ENCODE data around the gene NPAS3. TPM values are rescaled to one million over a fixed set of nuclear protein-coding genes. Genes with fewer than 3 reads are reported as not detected.

NPAS3 gene
- total RNA-seq, 6 donors from 2014 or later, result 0.30 to 0.77 (median 0.59) TPM; not detected in 2

- H3K4me3 ChIP-seq, result no peak overlapping the region
- H3K4me1 ChIP-seq, result no peaks in the 10 kb centered on the region
- no peaks in the 10 kb centered on the region for H3K27me3 ChIP-seq
- no peak overlapping the region for H3K27ac ChIP-seq
- ATAC-seq (ENCODE audit: low FRiP score in 2 of 2) (no peak), DNase-seq (no peak)
- no peaks in the 10 kb centered on the region for H3K9me3 ChIP-seq
- WGBS, 2 donors, result 40 to 46% methylated on average over 2 of the region's 2 CpGs
- H3K36me3 ChIP-seq, result no peaks in the 10 kb centered on the region
- TF ChIP-seq POLR2A (IDR thresholded peaks at IDR 0.05) (no peak), CTCF (IDR thresholded peaks at IDR 0.05) (no peak), POLR2AphosphoS5 (IDR thresholded peaks at IDR 0.05) (no peak), EP300 (IDR thresholded peaks at IDR 0.05) (no peak)
Observed at GRCh38 chr14:32947792-32948191, 9.1 kb downstream of the NPAS3 start.

- TF ChIP-seq POLR2A (IDR thresholded peaks at IDR 0.05), result no peak
- TF ChIP-seq EP300 (IDR thresholded peaks at IDR 0.05), result no peak
- TF ChIP-seq POLR2AphosphoS5 (IDR thresholded peaks at IDR 0.05), result no peak
- TF ChIP-seq CTCF (IDR thresholded peaks at IDR 0.05), result no peak
- no peak overlapping the region for H3K4me3 ChIP-seq
- no peaks in the 10 kb centered on the region for H3K9me3 ChIP-seq
- no peak for DNase-seq
- no peaks in the 10 kb centered on the region for H3K36me3 ChIP-seq
- 66 to 67% methylated on average over 2 of the region's 2 CpGs for WGBS, 2 donors
- no peaks in the 10 kb centered on the region for H3K4me1 ChIP-seq
- no peak overlapping the region for H3K27ac ChIP-seq
- no peaks in the 10 kb centered on the region for H3K27me3 ChIP-seq
- no peak for ATAC-seq (ENCODE audit: low FRiP score in 2 of 2)
Observed at GRCh38 chr14:32950584-32950983, 11.9 kb downstream of the NPAS3 start.

GRCh38 chr14:32967421-32967820 lies 28.7 kb downstream of the NPAS3 start:
- 80 to 82% methylated on average over 3 of the region's 3 CpGs for WGBS, 2 donors
- H3K36me3 ChIP-seq, result no peaks in the 10 kb centered on the region
- no peak for DNase-seq
- no peak for ATAC-seq (ENCODE audit: low FRiP score in 2 of 2)
- H3K27ac ChIP-seq, result no peak overlapping the region
- no peaks in the 10 kb centered on the region for H3K27me3 ChIP-seq
- no peak overlapping the region for H3K4me3 ChIP-seq
- H3K9me3 ChIP-seq, result no peaks in the 10 kb centered on the region
- TF ChIP-seq POLR2A (IDR thresholded peaks at IDR 0.05), result no peak
- H3K4me1 ChIP-seq, result no peaks in the 10 kb centered on the region

GRCh38 chr14:32968972-32969544 lies 30.4 kb downstream of the NPAS3 start:
- no peak overlapping the region for H3K4me3 ChIP-seq
- DNase-seq (no peak), ATAC-seq (ENCODE audit: low FRiP score in 2 of 2) (no peak)
- no peaks in the 10 kb centered on the region for H3K9me3 ChIP-seq
- no peaks in the 10 kb centered on the region for H3K4me1 ChIP-seq
- H3K27ac ChIP-seq, result no peak overlapping the region
- H3K36me3 ChIP-seq, result no peaks in the 10 kb centered on the region
- no peak for TF ChIP-seq EP300 (IDR thresholded peaks at IDR 0.05)
- TF ChIP-seq POLR2A (IDR thresholded peaks at IDR 0.05), result no peak
- TF ChIP-seq POLR2AphosphoS5 (IDR thresholded peaks at IDR 0.05), result no peak
- no peak for TF ChIP-seq CTCF (IDR thresholded peaks at IDR 0.05)
- WGBS, 2 donors, result 71 to 90% methylated on average over 2 of the region's 2 CpGs
- H3K27me3 ChIP-seq, result no peaks in the 10 kb centered on the region

GRCh38 chr14:32977913-32978312 lies 39.2 kb downstream of the NPAS3 start:
- Histone ChIP-seq H3K4me1 (no peaks in the 10 kb centered on the region), H3K27me3 (no peaks in the 10 kb centered on the region), H3K9me3 (no peaks in the 10 kb centered on the region), H3K27ac (no peak overlapping the region), H3K36me3 (no peaks in the 10 kb centered on the region), H3K4me3 (no peak overlapping the region)
- 65 to 94% methylated on average over 2 of the region's 2 CpGs for WGBS, 2 donors
- TF ChIP-seq EP300 (IDR thresholded peaks at IDR 0.05) (no peak), CTCF (IDR thresholded peaks at IDR 0.05) (no peak), POLR2AphosphoS5 (IDR thresholded peaks at IDR 0.05) (no peak), POLR2A (IDR thresholded peaks at IDR 0.05) (no peak)
- DNase-seq, result no peak
- ATAC-seq (ENCODE audit: low FRiP score in 2 of 2), result no peak
